ENCODE data around the gene CCDC127.

The CCDC127 gene

DNA sequence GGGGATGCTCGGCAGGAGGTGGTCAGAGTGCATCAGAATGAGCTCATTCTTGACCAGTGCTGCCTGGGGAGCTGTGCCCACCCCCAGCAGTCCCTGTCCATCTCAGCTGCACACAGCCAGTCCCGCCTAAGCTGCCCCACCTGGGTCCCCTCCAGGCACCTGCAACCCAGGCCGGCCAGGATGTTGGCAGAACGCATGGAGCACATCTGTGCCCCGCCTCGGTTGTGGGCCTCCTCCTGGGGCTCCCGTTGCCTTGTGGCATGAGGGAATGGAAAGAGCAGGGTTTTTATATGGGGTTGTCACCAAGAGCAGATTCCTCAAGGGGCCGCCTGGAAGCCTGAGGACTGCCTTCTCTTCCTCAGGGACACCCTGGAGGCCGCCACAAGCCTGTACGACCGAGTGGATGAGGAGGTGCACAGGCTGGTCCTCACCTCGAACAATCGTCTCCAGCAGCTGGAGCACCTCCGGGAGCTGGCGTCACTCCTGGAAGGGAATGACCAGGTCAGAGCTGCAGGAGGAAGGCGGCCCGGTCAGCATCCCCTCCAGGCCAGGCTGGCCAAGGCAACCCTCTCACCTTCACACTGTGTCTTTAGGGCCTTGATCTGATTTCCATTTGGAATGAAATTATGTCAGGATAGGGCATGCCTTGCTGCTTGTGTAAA, 61.4 kb downstream of the CCDC127 start:
- DNase-seq = peak; percentile 40

GRCh38 chr5:155651-156410, 62.1 kb downstream of the CCDC127 start:
- DNase-seq = no peak

DNA sequence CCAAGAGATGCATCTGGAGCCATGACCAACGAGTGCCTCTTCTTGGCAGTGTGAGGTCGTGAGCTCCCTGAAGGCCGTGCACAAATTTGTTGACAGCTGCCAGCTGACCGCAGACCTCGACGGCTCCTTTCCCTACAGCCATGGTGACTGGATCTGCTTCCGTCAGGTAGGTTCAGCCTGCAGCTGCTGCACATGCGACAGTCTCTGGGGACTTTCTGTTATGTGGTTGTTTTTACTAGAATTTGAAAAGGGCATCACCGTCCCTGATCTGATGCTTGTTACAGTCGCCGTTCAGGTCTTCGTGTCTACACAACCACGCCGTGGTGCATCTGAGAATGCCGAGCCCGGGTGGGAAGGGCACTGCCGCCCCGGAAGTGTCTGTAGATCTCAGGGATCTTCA, 63.1 kb downstream of the CCDC127 start:
- no peak for DNase-seq

- no peak for DNase-seq
Measured at GRCh38 chr5:154236-154635, 63.7 kb downstream of the CCDC127 start.

GRCh38 chr5:153256-153655, 64.7 kb downstream of the CCDC127 start:
- DNase-seq = no peak

DNA sequence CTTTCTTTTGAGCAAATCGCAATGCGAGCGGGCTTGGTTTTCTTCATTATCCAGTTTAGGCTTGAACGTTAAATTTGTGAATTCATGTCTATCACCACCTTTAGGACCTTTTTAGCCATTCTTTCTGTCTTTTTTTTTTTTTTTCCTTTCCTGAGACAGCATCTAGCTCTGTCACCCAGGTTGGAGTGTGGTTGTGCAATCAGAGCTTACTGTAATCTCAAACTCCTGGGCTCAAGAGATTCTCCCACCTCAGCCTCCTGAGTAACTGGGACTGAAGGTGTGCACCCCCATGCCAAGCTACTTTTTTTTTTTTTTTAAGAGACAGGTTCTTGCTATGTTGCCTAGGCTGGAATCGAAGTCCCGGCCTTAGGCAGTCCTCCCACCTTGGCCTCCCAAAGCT, 65.9 kb downstream of the CCDC127 start:
- no peak for DNase-seq

DNA sequence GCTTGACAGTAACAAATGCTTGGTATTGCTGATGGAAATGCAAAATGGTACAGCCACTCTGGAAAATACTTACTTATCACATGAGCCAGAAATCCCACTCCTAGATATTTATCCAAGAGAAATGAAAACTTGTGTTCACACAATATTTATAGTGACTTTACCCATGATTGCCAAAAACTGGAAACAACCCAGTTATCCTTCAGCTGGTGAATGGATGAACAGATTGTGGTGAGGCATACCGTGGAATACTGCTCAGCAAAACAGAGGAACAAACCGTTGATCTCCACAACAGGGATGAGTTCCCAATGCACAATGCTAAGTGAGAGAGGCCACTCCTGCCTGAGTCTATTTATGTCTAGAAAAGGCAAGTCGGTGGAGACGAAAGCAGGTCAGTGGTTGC, 67.2 kb downstream of the CCDC127 start:
- DNase-seq = no peak

- no peak for DNase-seq
Measured at GRCh38 chr5:149745-150485, 68.0 kb downstream of the CCDC127 start.

GRCh38 chr5:147751-148150, 70.2 kb downstream of the CCDC127 start:
- no peak for DNase-seq

All from islet precursor cell (in vitro differentiated cells).